HCT116 (cell line): ENCODE data around the gene VPS45.

ENCODE experiments used
- CTCF ChIP-seq, 3 experiments: fragments of 200-600 bp in 1 of 3; sonication (generic) in 1 of 3; IDR thresholded peaks in 2 of 3; conservative IDR thresholded peaks in 1 of 3; 2 replicates each; pipeline ENCODE4 v1.5.1; 2012 to 2017; ENCODE audit warnings: low read depth in 2 of 3, low read length in 2 of 3, antibody characterized with exemption in 1 of 3, borderline replicate concordance in 1 of 3, control low read depth in 1 of 3, mild to moderate bottlenecking in 1 of 3, mixed read lengths in 1 of 3, mixed run types in 1 of 3, moderate library complexity in 1 of 3; ENCODE audit not compliant: insufficient read depth in 1 of 3
- EGR1 ChIP-seq: IDR thresholded peaks from 2 replicates; pipeline ENCODE4 v1.6.1; 2012; ENCODE audit warnings: low read depth
- EZH2 ChIP-seq: fragments of 200-600 bp; sonication (generic); IDR thresholded peaks from 2 replicates; pipeline ENCODE4 v1.6.1; 2017; ENCODE audit warnings: antibody characterized with exemption, mixed run types
- POLR2A ChIP-seq: IDR thresholded peaks from 2 replicates; pipeline ENCODE4 v1.7.0; 2011; ENCODE audit warnings: borderline replicate concordance; ENCODE audit not compliant: insufficient read depth, insufficient read length; ENCODE audit errors: extremely low read depth
- REST ChIP-seq: IDR thresholded peaks from 2 replicates; pipeline ENCODE4 v1.6.1; 2012; ENCODE audit warnings: low read depth
- SIN3A ChIP-seq: IDR thresholded peaks from 2 replicates; pipeline ENCODE4 v1.6.1; 2012; ENCODE audit warnings: low read depth
- YY1 ChIP-seq: IDR thresholded peaks from 2 replicates; pipeline ENCODE4 v1.6.1; 2011; ENCODE audit warnings: low read length, low read depth, moderate library complexity, mild to moderate bottlenecking; ENCODE audit not compliant: insufficient replicate concordance; ENCODE audit errors: extremely low read depth

- TF ChIP-seq POLR2A: no peak
- TF ChIP-seq REST: no peak
- TF ChIP-seq EZH2: no peak
- TF ChIP-seq CTCF (IDR thresholded peaks at IDR 0.05 in 2 of 3, conservative IDR thresholded peaks at IDR 0.05 in 1 of 3; ENCODE audit: borderline replicate concordance in 1 of 3, insufficient read depth in 1 of 3, low read depth in 2 of 3, low read length in 2 of 3): no peak
- no peak for TF ChIP-seq YY1
- no peak for TF ChIP-seq SIN3A
- TF ChIP-seq EGR1: no peak
Measured at GRCh38 chr1:150183061-150183460, 115.5 kb downstream of the VPS45 start.
